Body of pancreas (tissue), 4 donors: Measurements from ENCODE around the gene AK2. TPM values are rescaled to one million over a fixed set of nuclear protein-coding genes. Genes with fewer than 3 reads are reported as not detected.
A peak's percentile ranks its signal among the peaks of the same experiment; 100 is the strongest.

ENCODE experiments used
- ATAC-seq: fragments of 150-250 bp; one replicate; pipeline ENCODE4 v1.9.1; 2016
- DNase-seq, 4 donors: peaks; one replicate each; pipeline ENCODE4 v3.0.0-alpha.2; 2019
- H3K27ac ChIP-seq, 4 donors: fragments of 200-600 bp; sonication (generic); 1 replicate in 3 of 4; 2 replicates in 1 of 4; pipeline versions ENCODE4 v1.5.1 to v1.6.1; 2016 to 2019; ENCODE audit warnings: mild to moderate bottlenecking in 1 of 4, mixed read lengths in 1 of 4, moderate library complexity in 1 of 4
- H3K27me3 ChIP-seq, 2 donors: fragments of 200-600 bp; sonication (generic); one replicate each; pipeline ENCODE4 v1.6.0; 2016; ENCODE audit warnings: mild to moderate bottlenecking in 1 of 2
- H3K36me3 ChIP-seq, 2 donors: fragments of 200-600 bp; sonication (generic); replicated peaks in 1 of 2; 2 replicates each; pipeline ENCODE4 v1.5.1; 2016; ENCODE audit warnings: low read depth in 2 of 2; ENCODE audit not compliant: insufficient read depth in 1 of 2
- H3K4me1 ChIP-seq: fragments of 200-600 bp; sonication (generic); one replicate; pipeline ENCODE4 v1.6.0; 2016
- H3K4me3 ChIP-seq, 2 donors: fragments of 200-600 bp; sonication (generic); 1 replicate in 1 of 2; 2 replicates in 1 of 2; pipeline ENCODE4 v1.5.1; 2016 to 2019
- H3K9me3 ChIP-seq, 3 donors: fragments of 200-600 bp; sonication (generic); 1 replicate in 2 of 3; 2 replicates in 1 of 3; pipeline ENCODE4 v1.5.1; 2016
- CTCF ChIP-seq, 7 experiments: fragments of 450-650 bp in 4 of 7; fragments of 200-600 bp in 3 of 7; sonication (generic) in 3 of 7; IDR thresholded peaks; one replicate each; pipeline ENCODE4 v1.5.1; 2016 to 2019; ENCODE audit warnings: antibody characterized with exemption in 7 of 7
- POLR2A ChIP-seq, 3 donors: fragments of 450-650 bp; IDR thresholded peaks; one replicate each; pipeline ENCODE4 v1.6.1; 2016; ENCODE audit warnings: antibody characterized with exemption in 3 of 3, mild to moderate bottlenecking in 2 of 3
- WGBS, 2 donors: methylation state at CpG; one replicate each; pipeline ENCODE4 v1.1.5; 2017; 5-methylcytosine and 5-hydroxymethylcytosine counted together
- intact Hi-C: fragments of 100-400 bp; cut with DNase I; formaldehyde crosslinking; loops from one replicate; pipeline ENCODE4 v1.15.1; 2023
- total RNA-seq, 2 donors: library from RNA; depleted of rRNA; stranded (reverse); fragments of >200 nt; gene quantifications; one replicate each; pipeline ENCODE4 v1.1.0, GENCODE V29; 2016

Gene AK2
- total RNA-seq, 2 donors from 2014 or later: 76.8 to 533 TPM

- H3K36me3 ChIP-seq: no peaks in the 10 kb centered on the region
- no peaks in the 10 kb centered on the region for H3K4me1 ChIP-seq
- H3K4me3 ChIP-seq: no peak overlapping the region
- DNase-seq (no peak), ATAC-seq (no peak)
- peaks cover 0 to 14% (median 0%) of the 10 kb centered on the region in 3 donors for H3K9me3 ChIP-seq
- intact Hi-C loops: no loop called here
- TF ChIP-seq CTCF (IDR thresholded peaks at IDR 0.05) (no peak), POLR2A (IDR thresholded peaks at IDR 0.05) (no peak)
- H3K27ac ChIP-seq: no peak overlapping the region
- no peaks in the 10 kb centered on the region for H3K27me3 ChIP-seq
Observed at GRCh38 chr1:33061834-33062233, 25.2 kb upstream of the AK2 start.

GRCh38 chr1:33060579-33061083 is 23.9 kb upstream of the AK2 start:
- WGBS, 2 donors: 88 to 93% methylated on average over 2 of the region's 2 CpGs
- ATAC-seq (peak; percentile 56), DNase-seq (peak in 1 of 4 donors; percentile 65)
- H3K4me1 ChIP-seq: no peaks in the 10 kb centered on the region
- H3K4me3 ChIP-seq: no peak overlapping the region
- TF ChIP-seq POLR2A (IDR thresholded peaks at IDR 0.05) (no peak), CTCF (IDR thresholded peaks at IDR 0.05) (no peak)
- H3K9me3 ChIP-seq: peaks cover 0 to 14% (median 0%) of the 10 kb centered on the region in 3 donors
- no peaks in the 10 kb centered on the region for H3K27me3 ChIP-seq
- no peak overlapping the region for H3K27ac ChIP-seq
- intact Hi-C loops: no loop called here
- H3K36me3 ChIP-seq: no peaks in the 10 kb centered on the region

GRCh38 chr1:33057095-33057494 is 20.4 kb upstream of the AK2 start:
- no peaks in the 10 kb centered on the region for H3K36me3 ChIP-seq
- H3K27me3 ChIP-seq: no peaks in the 10 kb centered on the region
- 63 to 78% methylated on average over 2 of the region's 2 CpGs for WGBS, 2 donors
- no peaks in the 10 kb centered on the region for H3K9me3 ChIP-seq
- ATAC-seq (no peak), DNase-seq (no peak)
- H3K27ac ChIP-seq: no peak overlapping the region
- no peak for TF ChIP-seq CTCF (IDR thresholded peaks at IDR 0.05)
- no peak for TF ChIP-seq POLR2A (IDR thresholded peaks at IDR 0.05)
- intact Hi-C loops: loop anchor here (5.0 kb wide), 1 partner anchor 120 kb away; no protein-coding TSS in a partner anchor
- H3K4me3 ChIP-seq: no peak overlapping the region
- H3K4me1 ChIP-seq: peaks cover 7% of the 10 kb centered on the region

- H3K9me3 ChIP-seq: no peaks in the 10 kb centered on the region
- intact Hi-C loops: loop anchor here (5.0 kb wide), 1 partner anchor 119 kb away; no protein-coding TSS in a partner anchor
- H3K4me1 ChIP-seq: peaks cover 7% of the 10 kb centered on the region
- 88 to 91% methylated on average over 3 of the region's 3 CpGs for WGBS, 2 donors
- no peak for DNase-seq
- TF ChIP-seq CTCF (IDR thresholded peaks at IDR 0.05) (no peak), POLR2A (IDR thresholded peaks at IDR 0.05) (no peak)
- H3K36me3 ChIP-seq: no peaks in the 10 kb centered on the region
- H3K4me3 ChIP-seq: no peak overlapping the region
- no peaks in the 10 kb centered on the region for H3K27me3 ChIP-seq
- ATAC-seq: no peak
- no peak overlapping the region for H3K27ac ChIP-seq
Observed at GRCh38 chr1:33056426-33056825, 19.7 kb upstream of the AK2 start.
